Cardiac fibroblast (primary cell): ENCODE results near the gene SEC31B.

Experiments
- DNase-seq, 2 donors: peaks; one replicate each; pipeline versions ENCODE4 v3.0.0 to v3.0.0-alpha.2; 2010; ENCODE audit warnings: low read depth in 2 of 2
- H3K4me3 ChIP-seq, 2 donors: replicated peaks in 1 of 2; 1 replicate in 1 of 2; 2 replicates in 1 of 2; pipeline ENCODE4 v1.5.1; 2011; ENCODE audit warnings: low read depth in 2 of 2, low read length in 2 of 2, mild to moderate bottlenecking in 2 of 2, moderate library complexity in 1 of 2
- TF ChIP-seq, protein P1 (sequence below): IDR thresholded peaks from one replicate; pipeline ENCODE4 v1.5.1; 2011; ENCODE audit warnings: low read depth, mild to moderate bottlenecking, low read length, inconsistent platforms

The SEC31B gene

DNA sequence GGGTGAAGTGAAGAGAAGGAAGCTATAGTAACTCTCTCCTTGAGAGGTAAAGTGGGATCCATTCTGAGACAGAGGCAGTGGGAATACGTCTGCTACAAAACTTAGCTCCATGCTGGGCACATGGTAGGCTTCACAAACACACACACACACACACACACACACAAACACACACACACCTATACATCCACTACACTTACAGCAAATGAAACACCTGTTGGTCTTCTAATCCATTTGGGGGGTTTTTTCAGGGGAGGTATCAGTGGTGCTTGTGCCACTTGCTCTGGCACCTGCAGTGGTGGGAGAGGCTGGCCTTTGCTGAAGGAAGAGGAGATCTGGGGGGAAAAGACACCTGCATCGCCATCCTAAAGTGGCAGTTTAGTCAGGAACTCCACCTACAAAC is 14.5 kb downstream of the SEC31B start:
- no peak overlapping the region for H3K4me3 ChIP-seq
- DNase-seq = no peak
- TF ChIP-seq, protein P1, sequence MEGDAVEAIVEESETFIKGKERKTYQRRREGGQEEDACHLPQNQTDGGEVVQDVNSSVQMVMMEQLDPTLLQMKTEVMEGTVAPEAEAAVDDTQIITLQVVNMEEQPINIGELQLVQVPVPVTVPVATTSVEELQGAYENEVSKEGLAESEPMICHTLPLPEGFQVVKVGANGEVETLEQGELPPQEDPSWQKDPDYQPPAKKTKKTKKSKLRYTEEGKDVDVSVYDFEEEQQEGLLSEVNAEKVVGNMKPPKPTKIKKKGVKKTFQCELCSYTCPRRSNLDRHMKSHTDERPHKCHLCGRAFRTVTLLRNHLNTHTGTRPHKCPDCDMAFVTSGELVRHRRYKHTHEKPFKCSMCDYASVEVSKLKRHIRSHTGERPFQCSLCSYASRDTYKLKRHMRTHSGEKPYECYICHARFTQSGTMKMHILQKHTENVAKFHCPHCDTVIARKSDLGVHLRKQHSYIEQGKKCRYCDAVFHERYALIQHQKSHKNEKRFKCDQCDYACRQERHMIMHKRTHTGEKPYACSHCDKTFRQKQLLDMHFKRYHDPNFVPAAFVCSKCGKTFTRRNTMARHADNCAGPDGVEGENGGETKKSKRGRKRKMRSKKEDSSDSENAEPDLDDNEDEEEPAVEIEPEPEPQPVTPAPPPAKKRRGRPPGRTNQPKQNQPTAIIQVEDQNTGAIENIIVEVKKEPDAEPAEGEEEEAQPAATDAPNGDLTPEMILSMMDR = no peak

DNA sequence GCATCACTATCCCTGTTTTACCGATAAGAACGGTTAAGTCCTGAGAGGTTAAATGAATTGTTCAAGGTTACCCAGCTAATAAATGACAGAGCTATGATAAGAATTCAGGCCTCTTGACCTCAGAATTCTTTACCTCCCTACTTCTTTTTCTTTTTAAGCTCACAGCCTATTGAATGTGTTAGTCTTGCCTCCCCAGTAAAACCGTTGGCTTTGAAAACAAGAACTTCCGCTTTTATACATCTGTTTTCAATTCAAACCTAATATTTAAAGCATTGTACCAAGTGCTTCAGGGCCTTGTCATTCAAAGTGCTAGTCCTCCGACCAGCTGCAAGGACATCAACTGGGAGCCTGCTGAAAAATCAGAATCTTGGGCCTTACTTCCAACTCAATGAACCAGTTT is 15.6 kb downstream of the SEC31B start:
- H3K4me3 ChIP-seq = no peak overlapping the region
- TF ChIP-seq, protein P1 = no peak
- DNase-seq = no peak

DNA sequence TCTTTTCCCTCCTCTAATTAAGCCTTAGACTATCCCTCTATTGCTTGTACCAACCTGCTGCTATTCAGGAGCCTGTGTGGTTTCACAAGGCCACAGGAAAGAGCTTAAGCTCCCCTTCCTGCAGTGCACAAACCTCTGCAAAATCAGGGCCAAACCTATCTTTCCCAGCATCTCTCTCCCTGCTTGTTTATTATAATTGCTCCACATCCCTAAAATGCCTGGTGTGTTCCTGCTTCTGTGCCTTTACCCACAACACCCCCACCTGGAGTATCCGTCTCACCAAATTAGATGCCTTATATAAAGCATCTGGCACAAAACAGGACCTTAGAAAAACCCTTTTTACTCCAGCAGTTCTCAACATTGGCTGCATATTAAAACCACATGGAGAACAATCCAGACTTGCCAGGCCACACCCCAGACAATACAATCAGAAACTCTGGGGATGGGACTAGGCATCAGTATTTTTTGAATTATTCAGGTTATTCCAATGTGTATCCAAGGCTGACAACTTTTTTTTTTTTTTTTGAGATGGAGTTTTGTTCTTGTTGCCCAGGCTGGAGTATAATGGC is 16.7 kb downstream of the SEC31B start:
- H3K4me3 ChIP-seq = no peak overlapping the region
- TF ChIP-seq, protein P1 = no peak
- no peak for DNase-seq

DNA sequence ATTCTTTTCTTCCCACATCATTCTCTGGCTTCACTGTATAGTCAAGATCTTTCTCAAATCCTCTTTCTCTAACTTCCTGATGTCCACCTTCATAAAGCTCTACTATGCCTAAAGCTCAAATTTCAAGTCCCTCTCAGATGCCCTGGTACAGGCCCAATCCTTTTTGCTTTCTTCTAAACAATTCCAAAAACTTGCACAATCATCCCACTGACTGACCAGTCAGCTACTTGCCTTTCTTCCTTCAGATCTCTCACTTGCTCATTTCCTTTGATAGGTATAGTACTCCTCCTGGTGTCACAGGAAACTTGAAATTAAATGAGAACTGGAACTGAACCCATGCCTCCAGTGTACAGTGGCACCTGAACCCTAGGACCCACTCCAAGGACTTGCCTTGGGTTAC is 18.2 kb downstream of the SEC31B start:
- TF ChIP-seq, protein P1 = no peak
- peak; percentile 6 to 30 for DNase-seq
- H3K4me3 ChIP-seq = no peak overlapping the region

DNA sequence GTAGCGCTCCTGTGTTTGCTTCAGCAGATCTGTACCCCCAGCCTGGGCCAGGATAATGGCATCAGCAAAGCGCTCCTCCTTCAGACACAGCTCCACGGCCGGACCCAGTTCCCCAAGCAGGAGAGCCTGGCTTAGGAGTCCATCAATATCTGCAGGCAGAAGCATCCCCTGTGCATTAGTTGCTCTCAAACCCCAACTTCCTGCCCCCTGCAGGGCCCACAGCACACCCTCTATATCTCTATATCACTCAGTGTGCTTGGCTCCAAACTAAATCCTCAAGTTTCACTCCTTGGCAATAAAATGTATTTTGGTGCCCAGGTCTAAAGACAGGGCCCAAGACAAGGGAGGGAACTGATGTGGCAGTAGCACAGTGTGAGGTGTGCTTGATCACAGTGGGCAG is 21.6 kb downstream of the SEC31B start:
- TF ChIP-seq, protein P1 = no peak
- no peak for DNase-seq
- H3K4me3 ChIP-seq = no peak overlapping the region

DNA sequence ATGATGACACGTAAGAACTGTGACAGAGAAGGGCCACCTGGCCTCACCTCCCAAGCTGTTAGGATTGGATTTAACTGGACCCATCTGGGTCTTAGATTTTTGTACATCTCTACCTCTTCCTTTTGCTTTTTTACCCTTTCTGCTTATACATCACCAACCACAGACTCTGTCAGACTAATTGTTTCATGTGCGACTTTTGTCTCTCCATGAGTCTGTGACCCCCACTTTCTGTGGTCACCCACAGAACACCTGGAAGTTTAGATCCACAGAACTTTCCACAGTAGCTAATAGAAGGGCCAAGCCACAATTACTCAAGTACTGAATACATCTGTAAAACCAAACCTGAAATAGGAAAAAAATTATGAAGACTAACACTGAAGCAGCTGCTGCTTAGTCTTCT is 23.1 kb downstream of the SEC31B start:
- TF ChIP-seq, protein P1 = no peak

DNA sequence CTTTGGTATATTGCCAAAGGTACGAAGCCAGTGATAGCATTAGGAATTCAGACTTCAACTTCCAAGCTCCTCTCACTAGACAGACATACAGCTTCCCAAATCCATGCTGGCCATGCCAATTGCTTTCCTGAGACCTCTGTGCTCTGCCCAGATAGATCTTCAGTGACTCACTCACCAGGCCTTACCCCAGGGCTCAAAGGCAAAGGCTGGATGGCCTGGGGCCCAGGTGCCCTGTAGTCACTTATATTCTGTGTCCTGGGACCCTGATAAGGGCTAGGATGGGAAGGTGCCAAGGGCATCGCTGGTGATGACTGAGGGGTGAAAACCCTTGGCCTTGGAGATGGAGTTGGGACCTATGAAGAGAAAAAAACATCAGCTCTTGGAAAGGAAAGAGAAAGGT is 29.1 kb downstream of the SEC31B start:
- DNase-seq = no peak
- TF ChIP-seq, protein P1 = no peak
- H3K4me3 ChIP-seq = no peak overlapping the region

More for the DNA sequence above, 23.1 kb downstream of the SEC31B start:
- DNase-seq = no peak
- no peak overlapping the region for H3K4me3 ChIP-seq
